Neuronal stem cell (in vitro differentiated cells): ENCODE data around the gene ING1. TPM values are rescaled to one million over a fixed set of nuclear protein-coding genes. Genes with fewer than 3 reads are reported as not detected.
A peak's percentile ranks its signal among the peaks of the same experiment; 100 is the strongest.

Experiments
- DNase-seq: peaks from one replicate; pipeline ENCODE4 v3.0.0-alpha.2; 2013; ENCODE audit warnings: low spot score
- H2AFZ ChIP-seq: one replicate; pipeline ENCODE4 v1.6.1; 2013; ENCODE audit warnings: mild to moderate bottlenecking, low read length, inconsistent platforms
- H2AK5ac ChIP-seq: 2 replicates; pipeline ENCODE4 v1.6.1; 2013; ENCODE audit warnings: low read depth, mild to moderate bottlenecking, inconsistent platforms, low read length, moderate library complexity, mixed read lengths
- H2BK120ac ChIP-seq: 2 replicates; pipeline ENCODE4 v1.6.1; 2013; ENCODE audit warnings: low read depth, mild to moderate bottlenecking, inconsistent platforms, low read length, moderate library complexity, mixed read lengths
- H2BK12ac ChIP-seq: one replicate; pipeline ENCODE4 v1.6.1; 2013; ENCODE audit warnings: low read length, inconsistent platforms
- H2BK15ac ChIP-seq: 2 replicates; pipeline ENCODE4 v1.6.1; 2013; ENCODE audit warnings: mild to moderate bottlenecking, low read length, inconsistent platforms, mixed read lengths
- H2BK5ac ChIP-seq: one replicate; pipeline ENCODE4 v1.6.1; 2013; ENCODE audit warnings: inconsistent platforms, mild to moderate bottlenecking, low read length, moderate library complexity
- H3K14ac ChIP-seq: one replicate; pipeline ENCODE4 v1.6.1; 2013; ENCODE audit warnings: low read length, inconsistent platforms
- H3K18ac ChIP-seq: 2 replicates; pipeline ENCODE4 v1.6.1; 2013; ENCODE audit warnings: low read length, inconsistent platforms
- H3K23ac ChIP-seq: 2 replicates; pipeline ENCODE4 v1.6.1; 2013; ENCODE audit warnings: low read depth, mild to moderate bottlenecking, mixed read lengths, low read length, inconsistent platforms; ENCODE audit not compliant: poor library complexity
- H3K27ac ChIP-seq: replicated peaks from 3 replicates; pipeline ENCODE4 v1.5.1; 2013; ENCODE audit warnings: low read length, inconsistent platforms
- H3K27me3 ChIP-seq, 3 experiments: 2 replicates each; pipeline ENCODE4 v1.6.1; 2013; ENCODE audit warnings: low read length in 3 of 3, mild to moderate bottlenecking in 2 of 3, inconsistent platforms in 1 of 3, low read depth in 1 of 3, mixed read lengths in 1 of 3, moderate library complexity in 1 of 3; ENCODE audit not compliant: control insufficient read depth in 3 of 3, insufficient read depth in 3 of 3
- H3K36me3 ChIP-seq, 2 donors: replicated peaks in 1 of 2; 2 replicates each; pipeline ENCODE4 v1.6.1; 2013; ENCODE audit warnings: low read length in 2 of 2; ENCODE audit not compliant: control insufficient read depth in 2 of 2, insufficient read depth in 2 of 2
- H3K4ac ChIP-seq: 2 replicates; pipeline ENCODE4 v1.6.1; 2013; ENCODE audit warnings: inconsistent platforms, mild to moderate bottlenecking, low read length, moderate library complexity
- H3K4me1 ChIP-seq, 2 donors: 1 replicate in 1 of 2; 2 replicates in 1 of 2; pipeline ENCODE4 v1.6.1; 2013; ENCODE audit warnings: low read length in 2 of 2, low read depth in 1 of 2; ENCODE audit not compliant: control insufficient read depth in 2 of 2, insufficient read depth in 1 of 2
- H3K4me2 ChIP-seq: one replicate; pipeline ENCODE4 v1.6.1; 2013; ENCODE audit warnings: mild to moderate bottlenecking, low read length, inconsistent platforms; ENCODE audit not compliant: insufficient read depth, poor library complexity, severe bottlenecking
- H3K4me3 ChIP-seq, 2 donors: 2 replicates each; pipeline ENCODE4 v1.5.1; 2013; ENCODE audit warnings: low read length in 2 of 2, mild to moderate bottlenecking in 2 of 2, inconsistent platforms in 1 of 2, moderate library complexity in 1 of 2
- H3K79me1 ChIP-seq: one replicate; pipeline ENCODE4 v1.6.1; 2013; ENCODE audit warnings: low read depth, mild to moderate bottlenecking, inconsistent platforms, low read length, moderate library complexity
- H3K9ac ChIP-seq: one replicate; pipeline ENCODE4 v1.6.1; 2013; ENCODE audit warnings: mild to moderate bottlenecking, low read depth, low read length, inconsistent platforms; ENCODE audit not compliant: poor library complexity
- H3K9me3 ChIP-seq, 2 donors: replicated peaks in 1 of 2; 2 replicates each; pipeline versions ENCODE3 to v1.6.1; 2013; ENCODE audit warnings: low read length in 2 of 2, mild to moderate bottlenecking in 2 of 2, inconsistent platforms in 1 of 2, low read depth in 1 of 2, mixed read lengths in 1 of 2, moderate library complexity in 1 of 2; ENCODE audit not compliant: control insufficient read depth in 2 of 2, insufficient read depth in 1 of 2
- H4K8ac ChIP-seq: one replicate; pipeline ENCODE4 v1.6.1; 2013; ENCODE audit warnings: low read depth, mild to moderate bottlenecking, inconsistent platforms, low read length, moderate library complexity
- H4K91ac ChIP-seq: one replicate; pipeline ENCODE4 v1.6.1; 2013; ENCODE audit warnings: low read length, low read depth, mild to moderate bottlenecking, inconsistent platforms; ENCODE audit not compliant: poor library complexity
- WGBS, 2 donors: extraction: QIAGEN DNeasy Blood & Tissue Kit; methylation state at CpG; one replicate each; pipeline ENCODE4 v1.1.7; 2013; ENCODE audit warnings: missing lambda C conversion rate in 2 of 2, mixed read lengths in 1 of 2; ENCODE audit not compliant: insufficient read length in 2 of 2, insufficient replicate concordance in 1 of 2; ENCODE audit errors: extremely low coverage in 2 of 2; 5-methylcytosine and 5-hydroxymethylcytosine counted together
- polyA plus RNA-seq, 2 experiments: library from polyadenylated mRNA; stranded (reverse); fragments of 200-250 nt; gene quantifications; one replicate each; pipeline ENCODE4 v1.2.3, GENCODE V29; 2013

ING1 gene, protein sequence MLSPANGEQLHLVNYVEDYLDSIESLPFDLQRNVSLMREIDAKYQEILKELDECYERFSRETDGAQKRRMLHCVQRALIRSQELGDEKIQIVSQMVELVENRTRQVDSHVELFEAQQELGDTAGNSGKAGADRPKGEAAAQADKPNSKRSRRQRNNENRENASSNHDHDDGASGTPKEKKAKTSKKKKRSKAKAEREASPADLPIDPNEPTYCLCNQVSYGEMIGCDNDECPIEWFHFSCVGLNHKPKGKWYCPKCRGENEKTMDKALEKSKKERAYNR
- polyA plus RNA-seq (2013, experiment 1 of 2): 23.9 TPM
- polyA plus RNA-seq (2013, experiment 2 of 2): 24.7 TPM

DNA sequence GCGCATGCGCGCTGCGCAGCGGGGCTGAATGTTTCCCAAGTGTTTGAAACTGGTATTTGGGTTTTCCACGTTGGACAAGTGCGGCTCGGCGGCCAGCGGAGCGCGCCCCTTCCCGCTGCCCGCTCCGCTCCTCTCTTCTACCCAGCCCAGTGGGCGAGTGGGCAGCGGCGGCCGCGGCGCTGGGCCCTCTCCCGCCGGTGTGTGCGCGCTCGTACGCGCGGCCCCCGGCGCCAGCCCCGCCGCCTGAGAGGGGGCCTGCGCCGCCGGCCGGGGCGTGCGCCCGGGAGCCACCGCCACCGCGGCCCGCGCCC is at the start of gene ING1:
ING1 (plus strand) TSS at position 59 of the 311 bp plus-strand sequence. CDS start 450 bp downstream, outside the sequence.
- no peak for DNase-seq
- Histone ChIP-seq H3K23ac (peak within 1 kb of the TSS; percentile 99), H3K9me3 (no peaks in the 10 kb centered on the region)

DNA sequence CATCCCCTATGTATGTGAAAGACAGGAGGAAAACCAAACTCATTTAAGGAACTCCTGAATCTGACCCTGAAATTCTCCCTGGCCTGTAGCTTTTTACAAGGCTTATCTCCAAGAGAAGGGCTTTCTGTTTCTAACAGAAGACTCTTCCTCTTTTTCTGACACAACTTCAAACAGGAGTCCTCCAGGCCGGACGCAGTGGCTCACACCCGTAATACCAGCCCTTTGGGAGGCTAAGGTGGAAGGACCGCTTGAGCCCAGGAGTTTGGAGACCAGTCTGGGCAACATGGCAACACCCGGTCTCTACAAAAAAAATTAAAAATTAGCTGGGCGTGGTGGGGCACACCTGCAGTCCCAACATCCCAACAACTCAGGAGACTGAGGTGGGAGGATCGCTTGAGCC is 49.5 kb upstream of the ING1 start:
- no peak overlapping the region for H3K14ac ChIP-seq
- H2BK12ac ChIP-seq: no peak overlapping the region
- no peak overlapping the region for H3K4me3 ChIP-seq
- H3K4me1 ChIP-seq: no peaks in the 10 kb centered on the region
- H2BK120ac ChIP-seq: no peak overlapping the region
- H3K4me2 ChIP-seq: no peak overlapping the region
- no peak overlapping the region for H2BK15ac ChIP-seq
- no peak overlapping the region for H4K91ac ChIP-seq
- H3K9ac ChIP-seq: no peak overlapping the region
- no peak overlapping the region for H4K8ac ChIP-seq
- no peak overlapping the region for H2AK5ac ChIP-seq
- no peak for DNase-seq
- no CpG with 5 or more reads among the region's 7 CpGs for WGBS, 2 donors
- no peaks in the 10 kb centered on the region for H3K27me3 ChIP-seq
- H3K27ac ChIP-seq: no peak overlapping the region
- H3K4ac ChIP-seq: no peak overlapping the region
- peaks cover under 1% of the 10 kb centered on the region for H3K79me1 ChIP-seq
- no peak overlapping the region for H2AFZ ChIP-seq
- no peak overlapping the region for H3K18ac ChIP-seq
- H3K9me3 ChIP-seq: peaks cover 16 to 41% of the 10 kb centered on the region in 2 donors
- H3K36me3 ChIP-seq: peaks cover 43 to 97% of the 10 kb centered on the region in 2 donors
- no peak overlapping the region for H3K23ac ChIP-seq
- H2BK5ac ChIP-seq: no peak overlapping the region

More for the DNA sequence above, at the start of gene ING1:
- Histone ChIP-seq H3K4me2 (peak within 1 kb of the TSS; percentile 80), H2BK5ac (peak within 1 kb of the TSS; percentile 95), H3K27me3 (no peaks in the 10 kb centered on the region), H3K4me3 (peak within 1 kb of the TSS; percentile 95 to 99), H3K9ac (peak within 1 kb of the TSS; percentile 99), H2AK5ac (peak within 1 kb of the TSS; percentile 96), H3K36me3 (no peaks in the 10 kb centered on the region), H4K91ac (peak within 1 kb of the TSS; percentile 99), H3K18ac (peak within 1 kb of the TSS; percentile 100), H3K14ac (peak within 1 kb of the TSS; percentile 100), H4K8ac (no peak within 1 kb of the TSS), H2AFZ (peak within 1 kb of the TSS; percentile 87), H3K27ac (peak within 1 kb of the TSS; percentile 100), H3K4me1 (peaks cover 1 to 6% of the 10 kb centered on the region in 2 donors), H2BK120ac (peak within 1 kb of the TSS; percentile 98), H2BK15ac (peak within 1 kb of the TSS; percentile 69), H3K79me1 (peaks cover 7% of the 10 kb centered on the region), H3K4ac (peak within 1 kb of the TSS; percentile 81), H2BK12ac (peak within 1 kb of the TSS; percentile 58)
- WGBS, 2 donors: no CpG with 5 or more reads among the region's 45 CpGs

DNA sequence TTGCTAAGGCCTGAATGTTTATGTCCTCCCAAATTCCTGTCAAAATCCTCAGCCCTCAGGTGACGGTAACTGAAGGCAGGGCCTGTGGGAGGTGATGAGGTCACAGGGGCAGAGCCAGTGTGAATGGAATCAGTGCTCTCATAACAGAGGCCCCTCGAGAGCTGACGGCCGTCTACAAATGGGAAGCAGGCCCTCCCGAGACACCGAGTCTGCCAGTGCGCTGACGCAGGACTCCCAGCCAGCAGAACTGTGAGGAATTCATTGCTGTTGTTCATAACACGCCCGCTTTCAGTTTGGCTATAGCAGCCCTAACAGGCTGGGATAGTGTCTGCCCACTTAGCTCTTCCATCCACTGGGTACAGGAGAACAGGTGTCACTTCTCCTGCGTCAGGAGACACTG is 48.8 kb upstream of the ING1 start:
- Histone ChIP-seq H2BK15ac (no peak overlapping the region), H3K9me3 (peaks cover 17 to 41% of the 10 kb centered on the region in 2 donors), H2BK12ac (no peak overlapping the region), H3K27ac (no peak overlapping the region), H3K4me1 (no peaks in the 10 kb centered on the region), H2BK5ac (no peak overlapping the region), H3K79me1 (peaks cover 2% of the 10 kb centered on the region), H3K9ac (no peak overlapping the region), H3K18ac (no peak overlapping the region), H3K27me3 (no peaks in the 10 kb centered on the region), H3K14ac (no peak overlapping the region), H3K4me2 (no peak overlapping the region), H2AK5ac (no peak overlapping the region), H3K36me3 (peaks cover 47 to 97% of the 10 kb centered on the region in 2 donors), H4K91ac (no peak overlapping the region), H4K8ac (no peak overlapping the region), H2AFZ (no peak overlapping the region), H3K4me3 (no peak overlapping the region), H3K4ac (no peak overlapping the region), H3K23ac (no peak overlapping the region), H2BK120ac (no peak overlapping the region)
- DNase-seq: no peak
- no CpG with 5 or more reads among the region's 11 CpGs for WGBS, 2 donors

DNA sequence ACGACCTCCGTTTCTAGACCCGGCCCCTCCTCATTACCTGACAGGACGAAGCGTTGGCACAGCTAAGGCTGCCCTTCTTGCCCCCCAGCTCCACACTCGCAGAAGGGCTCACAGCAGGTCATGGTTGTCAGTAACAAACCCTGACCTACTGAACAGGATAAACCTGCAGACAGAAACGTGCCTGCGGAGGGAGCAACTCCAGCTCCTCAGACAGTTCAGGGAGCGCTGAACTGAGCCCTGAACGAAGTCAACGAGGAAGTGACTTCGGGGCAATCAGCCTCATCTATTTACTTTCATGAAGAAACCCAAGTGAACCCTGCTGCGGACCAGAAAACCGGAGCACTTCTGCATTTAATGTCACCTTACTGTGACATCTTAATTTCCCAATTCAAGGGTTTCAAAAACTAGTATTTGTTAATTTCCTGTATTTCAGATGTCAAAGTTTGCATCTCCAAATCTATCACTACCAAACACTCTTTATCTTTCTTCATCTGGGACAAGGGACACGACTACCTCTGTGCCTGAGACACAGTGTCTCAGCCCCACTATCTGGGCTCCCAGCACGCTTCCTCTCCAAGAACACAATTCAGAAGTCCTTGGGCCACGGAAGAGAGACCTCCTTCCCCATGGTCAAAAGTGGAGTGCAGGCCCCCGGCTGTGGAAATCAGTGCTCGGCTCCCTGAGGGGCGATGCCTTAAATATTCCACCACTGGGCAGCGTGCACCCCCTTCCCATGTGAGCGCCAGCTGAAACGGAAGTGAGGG is 47.8 kb upstream of the ING1 start:
- Histone ChIP-seq H3K4me2 (no peak overlapping the region), H3K4me1 (no peaks in the 10 kb centered on the region), H3K23ac (no peak overlapping the region), H2BK5ac (no peak overlapping the region), H3K14ac (no peak overlapping the region), H3K36me3 (peaks cover 45 to 94% of the 10 kb centered on the region in 2 donors), H2AFZ (no peak overlapping the region), H3K9me3 (peaks cover 15 to 37% of the 10 kb centered on the region in 2 donors), H3K27ac (no peak overlapping the region), H2BK120ac (no peak overlapping the region), H3K79me1 (peaks cover 2% of the 10 kb centered on the region), H4K8ac (no peak overlapping the region), H2AK5ac (no peak overlapping the region), H2BK15ac (no peak overlapping the region), H4K91ac (no peak overlapping the region), H3K18ac (no peak overlapping the region), H2BK12ac (no peak overlapping the region), H3K4ac (no peak overlapping the region), H3K9ac (no peak overlapping the region), H3K27me3 (no peaks in the 10 kb centered on the region), H3K4me3 (no peak overlapping the region)
- DNase-seq: no peak
- no CpG with 5 or more reads among the region's 23 CpGs for WGBS, 2 donors
